GM20431 (cell line): ENCODE measurements around the gene PLA2G2F.

ENCODE experiments used
- in situ Hi-C: fragments of 300-500 bp; cut with MseI, MboI; formaldehyde crosslinking; loops from one replicate; pipeline ENCODE4 v1.15.0; 2020; ENCODE audit warnings: low sequenced_read_pairs; ENCODE audit not compliant: unreplicated experiment

Gene PLA2G2F

GRCh38 chr1:20141001-20141400, 1.9 kb downstream of the PLA2G2F start:
- in situ Hi-C loops: no loop called here

- in situ Hi-C loops: no loop called here
Observed at GRCh38 chr1:20141466-20141865, 2.3 kb downstream of the PLA2G2F start.

- in situ Hi-C loops: no loop called here
Observed at GRCh38 chr1:20142001-20142710, 3.0 kb downstream of the PLA2G2F start.

DNA sequence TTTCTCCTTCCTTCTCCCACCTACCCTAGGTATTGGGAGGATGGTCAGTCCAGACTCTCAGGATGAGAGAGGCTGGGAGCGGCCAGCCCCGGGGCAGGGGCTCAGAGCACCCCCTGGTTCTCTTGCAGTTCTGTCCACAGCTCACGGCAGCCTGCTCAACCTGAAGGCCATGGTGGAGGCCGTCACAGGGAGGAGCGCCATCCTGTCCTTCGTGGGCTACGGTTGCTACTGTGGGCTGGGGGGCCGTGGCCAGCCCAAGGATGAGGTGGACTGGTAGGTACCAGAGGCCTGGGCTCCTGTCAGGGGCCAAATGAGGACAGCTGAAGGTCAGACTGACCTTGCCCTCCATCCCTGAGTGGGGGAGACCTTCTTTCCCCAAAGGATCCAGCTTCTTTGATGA, 4.2 kb downstream of the PLA2G2F start:
- in situ Hi-C loops: no loop called here

- in situ Hi-C loops: no loop called here
Observed at GRCh38 chr1:20143734-20144565, 4.8 kb downstream of the PLA2G2F start.

GRCh38 chr1:20147846-20148570, 8.9 kb downstream of the PLA2G2F start:
- in situ Hi-C loops: no loop called here

DNA sequence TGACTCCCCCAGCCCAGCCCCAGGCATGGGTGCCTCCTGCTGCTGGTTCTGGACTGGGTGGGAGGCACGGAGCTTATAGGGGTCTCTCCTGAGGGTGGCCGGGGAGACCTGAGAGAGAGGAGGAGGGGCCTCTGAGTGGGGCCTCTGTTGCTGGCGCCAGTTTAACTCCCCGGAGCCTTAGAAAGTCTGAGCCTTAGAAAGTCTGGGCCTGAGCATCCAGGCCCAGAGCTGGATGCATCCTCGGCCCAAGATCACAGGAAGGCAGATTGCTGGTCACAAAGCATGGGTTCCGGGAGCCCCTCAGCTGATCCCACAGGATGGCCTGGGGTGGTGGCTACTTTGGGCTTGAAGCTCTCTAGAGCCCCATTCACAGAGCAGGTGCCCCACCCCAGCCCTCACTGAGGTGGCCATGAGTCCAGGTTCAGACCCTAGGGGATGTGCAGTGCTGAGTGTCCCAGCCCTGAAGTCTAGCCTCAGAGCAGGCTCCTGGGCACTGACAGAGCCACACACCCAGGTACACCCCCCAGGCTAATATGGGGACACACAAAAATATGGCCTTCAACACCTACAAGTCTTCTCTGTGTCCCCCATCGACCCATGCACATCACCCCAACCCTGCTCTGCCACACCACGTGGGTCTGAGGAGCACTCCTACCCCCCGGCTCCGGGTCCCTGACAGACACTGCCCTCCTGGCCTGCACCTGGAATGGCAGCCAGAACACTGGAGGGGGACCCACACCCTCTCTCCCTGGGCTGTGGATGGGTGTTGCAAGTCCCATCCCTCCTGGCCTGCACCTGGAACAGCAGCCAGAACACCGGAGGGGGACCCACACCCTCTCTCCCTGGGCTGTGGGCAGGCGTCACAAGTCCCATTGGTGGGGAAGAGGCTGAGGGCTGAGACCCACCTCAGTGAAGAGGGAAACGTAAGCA, 9.7 kb downstream of the PLA2G2F start:
- in situ Hi-C loops: no loop called here

DNA sequence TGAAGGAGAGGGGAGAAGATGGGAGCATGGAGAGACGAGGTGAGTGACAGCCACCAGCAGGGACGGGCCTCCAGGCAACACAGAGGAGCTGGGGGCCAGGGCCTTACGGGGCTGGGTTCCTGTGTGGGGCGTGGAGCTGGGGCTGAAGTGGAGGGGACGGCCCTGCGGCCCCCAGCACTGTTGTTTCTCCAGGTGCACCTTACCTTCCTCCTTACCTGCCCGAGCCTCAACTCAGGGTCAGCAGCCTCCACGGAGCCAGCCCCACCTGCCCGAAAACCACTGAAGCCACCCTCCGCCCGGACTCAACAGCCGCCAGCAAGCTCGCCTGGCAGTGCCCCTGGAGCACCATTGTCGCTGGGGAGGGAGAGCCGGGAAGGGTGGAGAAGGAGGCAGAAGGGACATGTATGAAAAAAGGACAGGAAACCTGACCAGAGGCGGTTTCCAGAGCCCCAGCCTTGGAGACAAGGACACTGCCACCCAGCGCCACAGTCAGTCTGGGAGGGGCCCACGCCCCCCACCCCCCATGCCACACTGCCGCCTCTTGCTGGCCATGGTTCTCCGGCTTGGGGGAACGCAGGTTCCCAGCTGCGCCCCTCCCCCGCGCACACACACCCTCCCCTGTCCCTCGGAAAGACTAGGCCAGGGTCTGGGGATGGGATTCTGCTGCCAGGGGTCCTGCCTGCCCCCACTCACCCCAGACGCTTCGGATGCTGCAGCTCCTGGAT, 10.6 kb downstream of the PLA2G2F start:
- in situ Hi-C loops: loop anchor here (10.0 kb wide), 2 partner anchors 45 to 235 kb away; no protein-coding TSS in a partner anchor

- in situ Hi-C loops: loop anchor here (10.0 kb wide), 2 partner anchors 46 to 236 kb away; no protein-coding TSS in a partner anchor
Observed at GRCh38 chr1:20150326-20150705, 11.2 kb downstream of the PLA2G2F start.

DNA sequence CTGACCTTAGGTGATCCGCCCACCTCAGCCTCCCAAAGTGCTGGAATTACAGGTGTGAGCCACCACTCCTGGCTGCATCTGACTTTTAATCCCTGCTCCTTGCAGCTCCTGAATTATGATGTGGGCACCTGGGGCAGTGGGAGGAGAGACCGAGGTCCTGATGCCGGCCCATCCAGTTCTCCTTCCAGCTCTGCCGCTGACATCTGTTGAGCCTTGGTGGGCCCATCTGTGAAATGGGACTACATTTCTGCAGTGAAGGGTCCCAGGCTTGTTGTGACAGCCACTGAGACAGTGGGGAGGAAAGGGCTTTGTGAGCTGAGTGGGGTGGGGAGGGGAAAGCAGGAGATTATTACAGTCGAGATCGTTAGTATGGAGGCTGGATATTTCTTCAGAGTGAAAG, 11.8 kb downstream of the PLA2G2F start:
- in situ Hi-C loops: loop anchor here (10.0 kb wide), 2 partner anchors 46 to 236 kb away; no protein-coding TSS in a partner anchor

GRCh38 chr1:20151906-20152598, 12.9 kb downstream of the PLA2G2F start:
- in situ Hi-C loops: loop anchor here (10.0 kb wide), 2 partner anchors 47 to 237 kb away; no protein-coding TSS in a partner anchor

DNA sequence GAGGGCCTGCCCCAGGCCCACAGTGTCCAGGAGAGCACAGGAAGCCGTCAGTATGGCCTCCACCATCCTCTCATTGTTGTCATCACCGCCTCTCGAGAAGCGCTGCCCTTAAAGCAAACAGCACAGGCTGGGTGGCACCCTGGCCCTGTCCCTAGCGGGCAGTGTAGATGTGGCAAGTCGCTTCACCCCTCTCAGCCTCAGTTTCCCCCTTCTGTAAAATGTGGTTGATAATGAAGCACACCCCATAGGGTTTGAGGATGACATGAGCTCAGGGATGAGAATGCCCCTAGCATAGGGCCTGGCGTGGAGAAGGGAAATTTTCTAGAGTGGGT, 13.4 kb downstream of the PLA2G2F start:
- in situ Hi-C loops: loop anchor here (10.0 kb wide), 2 partner anchors 48 to 238 kb away; no protein-coding TSS in a partner anchor

DNA sequence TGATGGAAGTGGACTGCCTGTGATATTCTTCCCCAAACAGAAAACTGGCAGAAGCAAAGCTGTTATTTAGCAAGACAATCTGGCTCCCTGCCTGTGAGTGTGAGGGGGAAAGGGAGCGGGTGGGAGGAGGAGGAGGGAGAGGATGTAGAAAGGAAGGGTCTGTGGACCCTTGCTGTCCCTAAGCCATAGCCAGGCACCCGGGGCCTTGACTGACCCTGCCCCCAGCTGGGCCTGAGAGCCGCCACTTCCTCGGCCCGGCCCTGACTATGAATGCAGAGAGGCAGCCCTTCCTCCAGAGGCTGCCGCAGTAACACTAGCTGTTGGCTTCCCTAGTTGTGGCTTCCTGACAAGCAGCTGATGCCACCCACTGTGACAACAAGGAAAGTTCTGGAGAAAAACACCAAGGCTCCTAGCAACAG, 13.9 kb downstream of the PLA2G2F start:
- in situ Hi-C loops: loop anchor here (10.0 kb wide), 2 partner anchors 48 to 238 kb away; no protein-coding TSS in a partner anchor

- in situ Hi-C loops: loop anchor here (10.0 kb wide), 2 partner anchors 50 to 240 kb away; no protein-coding TSS in a partner anchor
Observed at GRCh38 chr1:20154301-20154831, 15.2 kb downstream of the PLA2G2F start.

DNA sequence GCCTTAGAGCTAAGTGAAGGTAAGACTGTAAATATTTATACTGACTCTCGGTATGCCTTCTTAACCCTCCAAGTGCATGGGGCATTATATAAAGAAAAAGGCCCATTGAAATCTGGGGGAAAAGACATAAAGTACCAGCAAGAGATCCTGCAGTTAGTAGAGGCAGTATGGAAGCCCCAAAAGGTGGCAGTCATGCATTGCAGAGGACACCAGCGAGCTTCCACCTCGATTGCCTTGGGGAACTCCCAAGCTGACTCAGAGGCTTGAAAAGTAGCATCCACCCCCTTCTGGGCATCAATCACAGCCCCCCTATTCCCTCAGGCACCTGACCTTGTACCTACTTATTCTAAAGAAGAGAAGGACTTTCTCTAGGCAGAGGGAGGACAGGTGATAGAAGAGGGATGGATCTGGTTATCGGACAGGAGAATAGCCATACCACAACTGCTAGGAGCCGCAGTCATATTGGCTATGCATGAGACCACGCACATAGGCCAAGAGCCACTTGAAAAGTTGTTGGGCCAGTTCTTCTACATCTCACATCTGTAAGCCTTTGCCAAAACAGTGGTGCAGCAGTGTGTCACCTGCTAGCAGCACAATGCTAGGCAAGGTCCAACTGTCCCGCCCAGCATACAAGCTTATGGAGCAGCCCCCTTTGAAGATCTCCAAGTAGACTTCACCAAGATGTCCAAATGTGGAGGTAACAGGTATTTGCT, 19.4 kb downstream of the PLA2G2F start:
- in situ Hi-C loops: loop anchor here (10.0 kb wide), 2 partner anchors 54 to 244 kb away; no protein-coding TSS in a partner anchor

- in situ Hi-C loops: no loop called here
Observed at GRCh38 chr1:20160034-20160433, 20.9 kb downstream of the PLA2G2F start.

DNA sequence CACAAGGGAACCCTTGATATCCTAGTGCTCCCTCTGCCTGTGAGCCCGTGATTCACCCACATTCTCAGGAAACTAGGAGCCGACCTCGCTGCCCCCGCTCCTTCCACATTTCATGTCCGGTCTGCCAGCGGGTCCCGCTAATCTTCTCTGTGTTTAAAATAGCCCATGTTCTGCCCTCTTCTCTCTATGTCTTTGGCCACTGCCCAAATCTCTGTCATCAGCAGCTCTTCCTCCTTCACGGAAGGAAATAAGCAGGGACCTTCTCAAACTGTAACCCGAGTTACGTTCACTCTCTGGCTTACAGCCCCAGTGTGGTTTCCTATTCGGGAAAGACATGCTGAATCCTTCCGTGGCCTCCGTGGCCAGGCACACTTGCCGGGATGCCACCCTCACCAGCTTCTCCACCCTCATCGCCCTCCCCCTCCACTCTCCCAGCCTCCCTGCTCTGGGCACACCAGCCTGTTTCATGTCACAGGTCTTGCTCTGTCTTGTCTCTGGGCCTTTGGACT, 25.6 kb downstream of the PLA2G2F start:
- in situ Hi-C loops: no loop called here
